GM12875 (cell line): Measurements from ENCODE around the gene CFAP221.

ENCODE experiments used
- H3K4me3 ChIP-seq: one replicate; pipeline ENCODE4 v1.5.1; 2011; ENCODE audit warnings: low read depth, low read length, control low read depth
- TF ChIP-seq, protein P1 (sequence below): IDR thresholded peaks from 2 replicates; pipeline ENCODE4 v1.5.1; 2011; ENCODE audit warnings: low read depth, mild to moderate bottlenecking, control low read depth, inconsistent platforms, low read length, moderate library complexity, borderline replicate concordance; ENCODE audit not compliant: insufficient read depth

The CFAP221 gene

GRCh38 chr2:119523383-119523951 lies 20.8 kb upstream of the CFAP221 start:
- no peak overlapping the region for H3K4me3 ChIP-seq
- TF ChIP-seq, protein P1, sequence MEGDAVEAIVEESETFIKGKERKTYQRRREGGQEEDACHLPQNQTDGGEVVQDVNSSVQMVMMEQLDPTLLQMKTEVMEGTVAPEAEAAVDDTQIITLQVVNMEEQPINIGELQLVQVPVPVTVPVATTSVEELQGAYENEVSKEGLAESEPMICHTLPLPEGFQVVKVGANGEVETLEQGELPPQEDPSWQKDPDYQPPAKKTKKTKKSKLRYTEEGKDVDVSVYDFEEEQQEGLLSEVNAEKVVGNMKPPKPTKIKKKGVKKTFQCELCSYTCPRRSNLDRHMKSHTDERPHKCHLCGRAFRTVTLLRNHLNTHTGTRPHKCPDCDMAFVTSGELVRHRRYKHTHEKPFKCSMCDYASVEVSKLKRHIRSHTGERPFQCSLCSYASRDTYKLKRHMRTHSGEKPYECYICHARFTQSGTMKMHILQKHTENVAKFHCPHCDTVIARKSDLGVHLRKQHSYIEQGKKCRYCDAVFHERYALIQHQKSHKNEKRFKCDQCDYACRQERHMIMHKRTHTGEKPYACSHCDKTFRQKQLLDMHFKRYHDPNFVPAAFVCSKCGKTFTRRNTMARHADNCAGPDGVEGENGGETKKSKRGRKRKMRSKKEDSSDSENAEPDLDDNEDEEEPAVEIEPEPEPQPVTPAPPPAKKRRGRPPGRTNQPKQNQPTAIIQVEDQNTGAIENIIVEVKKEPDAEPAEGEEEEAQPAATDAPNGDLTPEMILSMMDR, result no peak

- TF ChIP-seq, protein P1, result no peak
- H3K4me3 ChIP-seq, result no peak within 1 kb of the TSS
Observed at GRCh38 chr2:119523952-119524694, 20.1 kb upstream of the CFAP221 start, which contains the start of gene SCTR. SCTR (minus strand) TSS chr2:119524483; CDS start chr2:119524226, 257 bp downstream.

- H3K4me3 ChIP-seq, result no peak overlapping the region
- TF ChIP-seq, protein P1, result no peak
Observed at GRCh38 chr2:119525614-119526013, 18.6 kb upstream of the CFAP221 start.

DNA sequence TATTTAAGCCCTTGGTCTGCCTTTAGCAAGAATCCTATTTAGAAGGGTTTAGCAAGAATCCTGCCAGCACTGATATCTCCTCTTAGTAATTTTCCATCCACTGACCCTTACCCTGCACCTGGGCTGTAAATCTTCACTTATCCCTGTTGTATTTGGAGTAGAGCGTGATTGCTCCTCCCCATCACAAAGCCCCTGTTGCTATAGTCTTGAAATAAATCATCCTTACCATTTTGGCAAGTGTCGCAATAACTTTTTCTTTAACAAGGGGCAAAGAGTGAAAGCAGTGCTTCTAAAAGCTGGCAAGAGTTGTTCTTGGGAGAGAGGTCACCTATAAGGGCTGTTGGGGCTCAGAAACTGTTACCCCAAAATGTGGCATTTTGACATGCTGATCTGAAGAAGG lies 16.2 kb upstream of the CFAP221 start:
- TF ChIP-seq, protein P1, result no peak
- H3K4me3 ChIP-seq, result no peak overlapping the region

DNA sequence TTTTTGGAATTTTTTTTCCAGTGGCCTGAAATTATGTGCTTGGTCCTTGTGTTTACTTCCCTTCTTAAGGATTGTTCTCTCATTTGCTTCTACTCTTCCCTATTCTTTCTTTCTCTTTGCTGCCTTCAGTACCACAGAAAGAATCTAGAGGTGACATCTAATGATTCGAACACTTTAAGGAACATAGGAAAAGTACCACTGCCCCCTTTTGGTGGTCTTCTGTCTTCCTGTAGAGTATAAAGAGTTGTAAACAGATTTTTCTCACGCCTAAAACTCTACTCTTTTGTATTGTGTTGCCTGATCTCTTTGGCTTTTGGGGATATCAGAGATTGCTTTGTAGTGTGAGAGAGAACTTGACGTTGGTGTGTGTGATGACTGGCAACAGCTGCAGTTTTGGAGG lies 13.0 kb upstream of the CFAP221 start:
- H3K4me3 ChIP-seq, result no peak overlapping the region
- TF ChIP-seq, protein P1, result no peak

GRCh38 chr2:119533560-119533959 lies 10.7 kb upstream of the CFAP221 start:
- no peak overlapping the region for H3K4me3 ChIP-seq
- TF ChIP-seq, protein P1, result no peak

GRCh38 chr2:119536211-119536610 lies 8.0 kb upstream of the CFAP221 start:
- TF ChIP-seq, protein P1, result no peak
- no peak overlapping the region for H3K4me3 ChIP-seq
